Duodenal mucosa (tissue), 2 donors: ENCODE results near the gene TBC1D22B.

ENCODE experiments used
- H3K27ac ChIP-seq: one replicate; pipeline ENCODE4 v1.7.0; 2013; ENCODE audit warnings: low read depth, low read length
- H3K27me3 ChIP-seq, 2 donors: one replicate each; pipeline ENCODE4 v1.7.0; 2013; ENCODE audit warnings: low read length in 2 of 2, control low read depth in 1 of 2; ENCODE audit not compliant: insufficient read depth in 2 of 2, control insufficient read depth in 1 of 2
- H3K36me3 ChIP-seq, 2 donors: one replicate each; pipeline ENCODE4 v1.7.0; 2013; ENCODE audit warnings: low read length in 2 of 2, control low read depth in 1 of 2; ENCODE audit not compliant: insufficient read depth in 2 of 2, control insufficient read depth in 1 of 2
- H3K4me1 ChIP-seq, 2 donors: one replicate each; pipeline ENCODE4 v1.7.0; 2013; ENCODE audit warnings: low read length in 2 of 2, control low read depth in 1 of 2; ENCODE audit not compliant: insufficient read depth in 2 of 2, control insufficient read depth in 1 of 2
- H3K4me3 ChIP-seq, 2 donors: one replicate each; pipeline ENCODE4 v1.7.0; 2013; ENCODE audit warnings: low read length in 2 of 2, low read depth in 1 of 2
- H3K9ac ChIP-seq, 2 donors: one replicate each; pipeline ENCODE4 v1.7.0; 2013; ENCODE audit warnings: low read length in 2 of 2, low read depth in 1 of 2
- H3K9me3 ChIP-seq, 2 donors: one replicate each; pipeline ENCODE4 v1.7.0; 2013; ENCODE audit warnings: low read length in 2 of 2, control low read depth in 1 of 2; ENCODE audit not compliant: control insufficient read depth in 1 of 2

The TBC1D22B gene

GRCh38 chr6:37265860-37266259 lies 8.3 kb downstream of the TBC1D22B start:
- Histone ChIP-seq H3K9me3 (no peaks in the 10 kb centered on the region), H3K4me3 (no peak overlapping the region), H3K36me3 (peaks cover 5 to 9% of the 10 kb centered on the region in 2 donors), H3K9ac (no peak overlapping the region), H3K4me1 (no peaks in the 10 kb centered on the region), H3K27ac (no peak overlapping the region), H3K27me3 (no peaks in the 10 kb centered on the region)

- Histone ChIP-seq H3K9me3 (no peaks in the 10 kb centered on the region), H3K4me1 (peaks cover 0 to 9% of the 10 kb centered on the region in 2 donors), H3K4me3 (no peak overlapping the region), H3K36me3 (peaks cover 5 to 9% of the 10 kb centered on the region in 2 donors), H3K27me3 (no peaks in the 10 kb centered on the region), H3K27ac (no peak overlapping the region), H3K9ac (no peak overlapping the region)
Observed at GRCh38 chr6:37269105-37269504, 11.5 kb downstream of the TBC1D22B start.

DNA sequence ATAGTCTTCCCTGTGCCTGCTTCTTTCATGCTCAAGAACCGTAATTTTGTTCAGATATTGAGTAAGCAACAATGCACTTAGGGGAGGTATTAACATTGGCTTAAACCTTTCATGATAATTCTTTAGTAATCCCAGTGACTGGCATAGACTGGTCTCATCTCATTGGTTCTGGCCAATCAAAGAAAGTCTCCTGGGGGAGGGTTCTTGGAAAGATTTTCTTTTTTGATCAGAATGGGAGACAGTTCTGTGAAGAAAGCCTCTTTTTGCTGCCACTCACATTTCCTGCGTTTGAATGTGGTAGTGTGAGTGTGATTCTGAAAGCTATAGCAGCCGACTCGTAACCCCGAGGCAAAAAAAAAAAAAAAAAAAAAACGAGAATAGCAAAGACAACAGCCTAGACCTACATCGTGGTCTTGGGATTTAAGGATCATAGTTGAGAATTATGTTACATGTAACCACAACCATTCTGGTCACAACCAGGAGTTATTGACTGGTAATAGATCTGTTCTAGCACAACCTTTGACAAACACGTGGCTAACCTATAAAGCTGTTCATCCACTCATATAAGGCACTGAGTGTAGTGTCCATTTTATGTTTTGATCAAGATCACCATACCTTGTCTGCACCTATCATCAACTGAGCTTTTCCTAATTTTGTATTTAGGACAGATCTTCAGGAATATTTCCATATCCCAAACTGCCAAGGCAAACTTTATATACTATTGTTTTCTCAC lies 15.4 kb downstream of the TBC1D22B start:
- no peak overlapping the region for H3K4me3 ChIP-seq
- no peak overlapping the region for H3K9ac ChIP-seq
- H3K27ac ChIP-seq, result no peak overlapping the region
- peaks cover 5 to 9% of the 10 kb centered on the region in 2 donors for H3K36me3 ChIP-seq
- H3K27me3 ChIP-seq, result no peaks in the 10 kb centered on the region
- H3K4me1 ChIP-seq, result peaks cover 0 to 9% of the 10 kb centered on the region in 2 donors
- H3K9me3 ChIP-seq, result no peaks in the 10 kb centered on the region

DNA sequence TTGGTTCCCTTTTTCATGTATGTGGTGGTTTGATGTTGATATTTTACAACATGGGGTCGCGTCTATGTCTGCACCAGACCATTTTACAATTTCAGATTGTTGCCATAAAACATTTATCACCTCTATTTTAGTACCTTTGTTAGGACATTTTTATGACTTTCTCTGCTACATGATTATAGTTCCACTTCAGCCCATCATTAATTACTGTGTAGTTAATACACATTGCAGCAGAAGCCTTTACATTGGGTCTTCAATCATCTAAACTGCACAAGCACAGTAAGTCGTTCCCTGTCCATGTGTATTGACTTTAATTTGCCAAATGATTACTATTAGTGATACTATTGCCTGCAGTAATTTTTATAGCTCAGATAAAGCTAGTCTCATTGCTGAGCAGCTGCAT lies 16.1 kb downstream of the TBC1D22B start:
- H3K27ac ChIP-seq, result no peak overlapping the region
- no peak overlapping the region for H3K4me3 ChIP-seq
- peaks cover 0 to 9% of the 10 kb centered on the region in 2 donors for H3K4me1 ChIP-seq
- H3K36me3 ChIP-seq, result peaks cover 5 to 9% of the 10 kb centered on the region in 2 donors
- no peak overlapping the region for H3K9ac ChIP-seq
- no peaks in the 10 kb centered on the region for H3K9me3 ChIP-seq
- no peaks in the 10 kb centered on the region for H3K27me3 ChIP-seq

GRCh38 chr6:37275350-37275749 lies 17.8 kb downstream of the TBC1D22B start:
- peaks cover 0 to 9% of the 10 kb centered on the region in 2 donors for H3K4me1 ChIP-seq
- H3K27me3 ChIP-seq, result no peaks in the 10 kb centered on the region
- H3K36me3 ChIP-seq, result peaks cover 9 to 13% of the 10 kb centered on the region in 2 donors
- H3K4me3 ChIP-seq, result no peak overlapping the region
- H3K9me3 ChIP-seq, result no peaks in the 10 kb centered on the region
- no peak overlapping the region for H3K9ac ChIP-seq
- H3K27ac ChIP-seq, result no peak overlapping the region

- Histone ChIP-seq H3K9ac (no peak overlapping the region), H3K4me3 (no peak overlapping the region), H3K27ac (no peak overlapping the region), H3K4me1 (peaks cover 0 to 9% of the 10 kb centered on the region in 2 donors), H3K9me3 (no peaks in the 10 kb centered on the region), H3K36me3 (peaks cover 16 to 21% of the 10 kb centered on the region in 2 donors), H3K27me3 (no peaks in the 10 kb centered on the region)
Observed at GRCh38 chr6:37277001-37277409, 19.4 kb downstream of the TBC1D22B start.

GRCh38 chr6:37279366-37280134 lies 22.0 kb downstream of the TBC1D22B start:
- no peak overlapping the region for H3K27ac ChIP-seq
- H3K4me3 ChIP-seq, result no peak overlapping the region
- H3K4me1 ChIP-seq, result no peaks in the 10 kb centered on the region

DNA sequence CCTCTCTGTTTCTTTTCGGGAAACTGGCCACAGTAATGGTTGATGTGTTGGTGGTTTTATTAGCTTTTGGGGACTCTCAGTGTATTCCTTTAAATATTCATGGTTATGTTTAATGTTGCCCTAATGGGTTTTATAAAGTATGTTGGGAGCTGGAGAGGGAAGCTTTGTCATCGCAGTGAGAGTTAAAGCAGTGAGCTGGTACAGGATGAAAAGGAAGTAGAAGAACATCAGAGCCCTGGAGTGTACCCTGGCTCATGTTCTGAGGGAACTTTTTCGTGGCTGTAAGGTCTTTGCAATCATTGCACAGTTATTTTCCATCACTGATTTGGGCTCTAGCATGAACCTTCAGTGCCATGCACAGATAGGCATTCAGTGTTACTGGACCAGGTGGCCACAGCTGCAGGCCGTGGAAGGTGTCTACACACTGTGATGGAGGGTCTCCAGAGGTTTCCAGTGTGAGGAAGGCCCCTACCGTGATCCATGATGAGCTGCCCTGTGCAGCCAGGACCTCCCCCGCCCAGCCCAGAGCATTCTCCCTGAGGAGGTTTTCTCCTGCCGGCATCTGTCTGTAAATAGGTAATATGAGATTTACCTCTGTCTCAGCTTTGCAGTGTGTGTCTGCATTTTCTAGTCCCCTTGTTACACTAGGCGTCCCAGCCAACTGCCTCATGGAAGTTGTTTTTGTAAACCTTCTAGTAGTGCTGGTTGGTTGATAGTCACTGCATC lies 22.8 kb downstream of the TBC1D22B start:
- H3K36me3 ChIP-seq, result peaks cover 45 to 50% of the 10 kb centered on the region in 2 donors
- H3K27ac ChIP-seq, result no peak overlapping the region
- H3K9me3 ChIP-seq, result no peaks in the 10 kb centered on the region
- H3K4me3 ChIP-seq, result no peak overlapping the region
- H3K4me1 ChIP-seq, result no peaks in the 10 kb centered on the region
- no peak overlapping the region for H3K9ac ChIP-seq
- no peaks in the 10 kb centered on the region for H3K27me3 ChIP-seq

More at GRCh38 chr6:37279366-37280134, 22.0 kb downstream of the TBC1D22B start:
- no peaks in the 10 kb centered on the region for H3K27me3 ChIP-seq
- H3K36me3 ChIP-seq, result peaks cover 40 to 45% of the 10 kb centered on the region in 2 donors
- no peak overlapping the region for H3K9ac ChIP-seq
- H3K9me3 ChIP-seq, result no peaks in the 10 kb centered on the region

- Histone ChIP-seq H3K36me3 (peaks cover 45 to 59% of the 10 kb centered on the region in 2 donors), H3K27me3 (no peaks in the 10 kb centered on the region), H3K9me3 (no peaks in the 10 kb centered on the region), H3K9ac (no peak overlapping the region), H3K4me1 (no peaks in the 10 kb centered on the region), H3K4me3 (no peak overlapping the region), H3K27ac (no peak overlapping the region)
Observed at GRCh38 chr6:37282371-37282770, 24.8 kb downstream of the TBC1D22B start.

GRCh38 chr6:37283268-37283667 lies 25.7 kb downstream of the TBC1D22B start:
- Histone ChIP-seq H3K27me3 (no peaks in the 10 kb centered on the region), H3K9me3 (no peaks in the 10 kb centered on the region), H3K36me3 (peaks cover 45 to 64% of the 10 kb centered on the region in 2 donors), H3K4me1 (no peaks in the 10 kb centered on the region), H3K9ac (no peak overlapping the region), H3K27ac (no peak overlapping the region), H3K4me3 (no peak overlapping the region)
